Tibial nerve (tissue), 4 donors: ENCODE measurements around the gene CYP4F3. TPM values are rescaled to one million over a fixed set of nuclear protein-coding genes. Genes with fewer than 3 reads are reported as not detected.
A peak's percentile ranks its signal among the peaks of the same experiment; 100 is the strongest.

Experiments
- DNase-seq, 2 donors: peaks; one replicate each; pipeline ENCODE4 v3.0.0-alpha.2; 2019; ENCODE audit warnings: low spot score in 2 of 2
- H3K27ac ChIP-seq, 4 donors: fragments of 200-600 bp; sonication (generic) in 3 of 4; one replicate each; pipeline ENCODE4 v1.5.1; 2017 to 2019; ENCODE audit warnings: mild to moderate bottlenecking in 1 of 4
- H3K27me3 ChIP-seq, 2 donors: fragments of 200-600 bp; sonication (generic) in 1 of 2; one replicate each; pipeline versions ENCODE4 v1.5.1 to v1.6.0; 2017 to 2019
- H3K36me3 ChIP-seq, 3 donors: fragments of 200-600 bp; sonication (generic); one replicate each; pipeline ENCODE4 v1.5.1; 2018 to 2019
- H3K4me1 ChIP-seq, 4 donors: fragments of 200-600 bp; sonication (generic) in 3 of 4; one replicate each; pipeline ENCODE4 v1.5.1; 2017 to 2019
- H3K4me3 ChIP-seq, 4 donors: fragments of 200-600 bp; sonication (generic) in 3 of 4; one replicate each; pipeline ENCODE4 v1.5.1; 2017 to 2019; ENCODE audit warnings: mild to moderate bottlenecking in 1 of 4, moderate library complexity in 1 of 4
- H3K9me3 ChIP-seq, 4 donors: fragments of 200-600 bp; sonication (generic) in 3 of 4; one replicate each; pipeline ENCODE4 v1.5.1; 2017 to 2019
- CTCF ChIP-seq, 5 experiments: fragments of 200-600 bp in 3 of 5; fragments of 450-650 bp in 2 of 5; sonication (generic) in 3 of 5; IDR thresholded peaks; one replicate each; pipeline ENCODE4 v1.5.1; 2016 to 2019; ENCODE audit warnings: antibody characterized with exemption in 5 of 5, mild to moderate bottlenecking in 3 of 5, moderate library complexity in 2 of 5
- EP300 ChIP-seq, 2 donors: sonication (generic); formaldehyde crosslinking; IDR thresholded peaks; one replicate each; pipeline ENCODE4 v1.6.1; 2017; ENCODE audit warnings: antibody characterized with exemption in 2 of 2, mild to moderate bottlenecking in 1 of 2
- POLR2A ChIP-seq, 2 donors: fragments of 450-650 bp; IDR thresholded peaks; one replicate each; pipeline ENCODE4 v1.6.1; 2017; ENCODE audit warnings: antibody characterized with exemption in 2 of 2, mild to moderate bottlenecking in 2 of 2, moderate library complexity in 2 of 2
- WGBS, 2 donors: methylation state at CpG; one replicate each; pipeline ENCODE4 v1.1.5; 2018; 5-methylcytosine and 5-hydroxymethylcytosine counted together
- total RNA-seq, 4 donors: library from RNA; depleted of rRNA; stranded (reverse); fragments of >200 nt; gene quantifications; one replicate each; pipeline ENCODE4 v1.1.0, GENCODE V29; 2016

Gene CYP4F3
- total RNA-seq, 4 donors from 2014 or later, result 3.3 to 19.7 (median 13.0) TPM; not detected in 1

- H3K4me3 ChIP-seq, result no peak overlapping the region
- 50 to 60% methylated on average over 5 of the region's 5 CpGs for WGBS, 2 donors
- H3K36me3 ChIP-seq, result no peaks in the 10 kb centered on the region
- H3K9me3 ChIP-seq, result no peaks in the 10 kb centered on the region
- no peak overlapping the region for H3K27ac ChIP-seq
- peaks cover 0 to 3% (median 0%) of the 10 kb centered on the region in 4 donors for H3K4me1 ChIP-seq
- TF ChIP-seq POLR2A (IDR thresholded peaks at IDR 0.05) (no peak), CTCF (IDR thresholded peaks at IDR 0.05) (no peak), EP300 (IDR thresholded peaks at IDR 0.05) (peak in 1 of 2 donors; percentile 11)
- DNase-seq, result no peak
- peaks cover 0 to 15% of the 10 kb centered on the region in 2 donors for H3K27me3 ChIP-seq
Measured at GRCh38 chr19:15633082-15633835, 7.4 kb upstream of the CYP4F3 start.

GRCh38 chr19:15634105-15634504 is 6.6 kb upstream of the CYP4F3 start:
- Histone ChIP-seq H3K4me3 (no peak overlapping the region), H3K27ac (no peak overlapping the region), H3K9me3 (no peaks in the 10 kb centered on the region), H3K36me3 (no peaks in the 10 kb centered on the region), H3K27me3 (peaks cover 0 to 7% of the 10 kb centered on the region in 2 donors), H3K4me1 (peaks cover 0 to 1% (median 0%) of the 10 kb centered on the region in 4 donors)
- 62 to 84% methylated on average over 3 of the region's 3 CpGs for WGBS, 2 donors
- TF ChIP-seq EP300 (IDR thresholded peaks at IDR 0.05) (no peak), POLR2A (IDR thresholded peaks at IDR 0.05) (no peak), CTCF (IDR thresholded peaks at IDR 0.05) (no peak)
- no peak for DNase-seq

GRCh38 chr19:15635016-15635805 is 5.5 kb upstream of the CYP4F3 start:
- H3K4me3 ChIP-seq, result no peak overlapping the region
- no peak overlapping the region for H3K27ac ChIP-seq
- no peaks in the 10 kb centered on the region for H3K36me3 ChIP-seq
- WGBS, 2 donors, result 70 to 75% methylated on average over 2 of the region's 2 CpGs
- TF ChIP-seq CTCF (IDR thresholded peaks at IDR 0.05), result no peak
- TF ChIP-seq EP300 (IDR thresholded peaks at IDR 0.05), result no peak
- TF ChIP-seq POLR2A (IDR thresholded peaks at IDR 0.05), result no peak
- no peak for DNase-seq
- H3K9me3 ChIP-seq, result no peaks in the 10 kb centered on the region
- peaks cover 0 to 5% (median 0%) of the 10 kb centered on the region in 4 donors for H3K4me1 ChIP-seq
- H3K27me3 ChIP-seq, result peaks cover 0 to 6% of the 10 kb centered on the region in 2 donors

GRCh38 chr19:15636026-15636425 is 4.7 kb upstream of the CYP4F3 start:
- WGBS, 2 donors, result 64 to 88% methylated on average over 2 of the region's 2 CpGs

More at GRCh38 chr19:15636026-15636425, 4.7 kb upstream of the CYP4F3 start:
- no peak for TF ChIP-seq CTCF (IDR thresholded peaks at IDR 0.05)
- TF ChIP-seq EP300 (IDR thresholded peaks at IDR 0.05), result no peak
- no peak for TF ChIP-seq POLR2A (IDR thresholded peaks at IDR 0.05)
- Histone ChIP-seq H3K9me3 (no peaks in the 10 kb centered on the region), H3K27me3 (peaks cover 0 to 6% of the 10 kb centered on the region in 2 donors), H3K27ac (no peak overlapping the region), H3K4me3 (no peak overlapping the region), H3K4me1 (peaks cover 0 to 12% (median under 1%) of the 10 kb centered on the region in 4 donors), H3K36me3 (no peaks in the 10 kb centered on the region)
- no peak for DNase-seq
